ENCODE measurements around the gene SYT3. TPM values are rescaled to one million over a fixed set of nuclear protein-coding genes. Genes with fewer than 3 reads are reported as not detected.

SYT3 gene
- total RNA-seq, 6 donors from 2014 or later: 0.67 to 3.6 (median 1.4) TPM; not detected in 1

DNA sequence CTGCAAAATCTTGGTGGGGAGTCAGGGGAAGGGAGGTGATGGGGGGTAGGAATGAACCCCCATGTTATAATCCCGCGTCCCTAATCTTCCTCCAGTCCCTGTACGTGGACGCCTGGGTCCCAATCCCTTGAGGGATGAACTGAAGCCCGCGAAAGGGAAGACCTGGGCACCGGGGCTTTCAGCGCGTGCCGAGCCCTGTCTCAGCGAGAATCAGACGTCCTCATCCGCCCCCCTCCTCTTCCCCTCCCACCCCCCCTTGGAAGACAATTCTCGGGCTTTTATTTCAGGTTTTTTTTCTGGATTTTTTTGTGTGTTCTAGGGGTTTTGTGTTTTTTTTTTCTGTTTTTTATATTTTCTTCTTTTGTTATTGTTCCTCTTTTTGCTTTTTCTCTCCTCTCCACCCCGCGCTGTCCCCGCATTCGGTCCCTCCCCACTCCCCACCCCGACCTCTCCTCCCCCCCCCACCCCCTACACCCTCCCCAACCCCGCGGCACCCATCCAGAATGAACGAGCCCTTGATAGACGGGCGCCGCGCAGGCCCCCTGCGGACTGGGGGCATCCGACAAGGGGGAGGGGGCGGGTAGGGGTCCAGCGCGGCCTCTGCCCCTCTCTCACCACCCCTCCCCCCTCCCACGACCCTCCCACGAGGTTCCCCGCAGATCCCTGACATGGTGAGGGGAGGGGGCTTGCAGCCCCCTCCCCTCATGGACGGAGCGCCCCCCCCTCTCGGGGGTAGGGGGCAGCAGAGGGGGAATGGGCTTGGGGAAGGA is 19.8 kb upstream of the SYT3 start:
- TF ChIP-seq POLR2AphosphoS5 (IDR thresholded peaks at IDR 0.05) (no peak), EP300 (IDR thresholded peaks at IDR 0.05) (no peak)
- Histone ChIP-seq H3K4me3 (peak overlapping the region in 2 of 4 donors; percentile 28 to 47), H3K36me3 (no peaks in the 10 kb centered on the region), H3K4me1 (peaks cover 8 to 22% (median 13%) of the 10 kb centered on the region in 4 donors), H3K27me3 (peaks cover 0 to 26% (median 10%) of the 10 kb centered on the region in 4 donors), H3K27ac (no peak overlapping the region), H3K9me3 (peaks cover 0 to 7% (median 3%) of the 10 kb centered on the region in 4 donors)
- ATAC-seq (ENCODE audit: low FRiP score in 2 of 2): no peak
- DNase-seq: no peak
- WGBS, 2 donors: 2 to 7% methylated on average over 23 to 28 of the region's 37 CpGs

DNA sequence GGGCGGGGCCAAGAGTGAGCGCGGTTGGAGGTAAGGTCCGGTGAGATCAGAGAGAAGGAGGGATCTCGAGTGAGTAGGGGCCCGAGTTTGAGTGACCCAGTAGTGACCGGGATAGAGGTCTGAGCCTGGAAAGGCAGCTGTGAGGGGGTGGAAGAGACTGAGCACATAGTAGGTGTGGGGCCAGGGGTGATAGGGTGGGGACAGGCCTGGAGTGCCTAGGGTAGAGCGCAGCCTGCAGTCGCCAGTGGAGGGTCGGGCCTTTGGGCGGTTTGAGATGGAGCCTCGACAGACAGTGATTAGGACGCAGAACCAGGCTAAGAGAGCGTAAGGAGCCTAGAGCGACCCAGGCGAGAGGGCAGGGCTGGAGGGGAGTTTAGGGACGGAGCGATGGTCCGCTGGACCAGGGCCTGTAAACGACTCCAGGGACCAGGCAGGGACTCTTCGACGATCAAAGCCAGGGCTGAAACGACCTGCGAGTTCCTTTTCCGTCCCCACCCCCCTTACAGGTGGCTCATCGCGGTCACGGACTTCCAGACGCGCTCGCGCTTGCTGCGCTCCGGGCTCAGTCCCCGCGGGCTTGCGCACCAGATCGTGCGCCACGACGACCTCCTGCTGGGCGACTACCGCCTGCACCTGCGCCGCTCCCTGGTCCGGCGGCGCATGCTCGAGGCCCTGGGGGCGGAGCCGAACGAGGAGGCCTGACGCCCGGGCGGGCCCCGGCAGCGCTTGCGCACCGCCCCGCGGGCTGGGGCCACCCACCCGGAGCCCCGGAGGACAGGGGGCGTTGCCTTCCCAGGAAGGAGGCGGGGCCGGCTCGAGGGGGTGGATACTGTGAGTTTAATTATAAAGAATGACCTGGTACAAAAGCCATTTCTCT is 19.0 kb upstream of the SYT3 start:
- Histone ChIP-seq H3K27me3 (peaks cover 0 to 26% (median 10%) of the 10 kb centered on the region in 4 donors), H3K4me1 (peaks cover 8 to 22% (median 13%) of the 10 kb centered on the region in 4 donors), H3K4me3 (peak overlapping the region in 3 of 4 donors; percentile 28 to 47 (median 37)), H3K36me3 (no peaks in the 10 kb centered on the region), H3K9me3 (peaks cover 0 to 7% (median 3%) of the 10 kb centered on the region in 4 donors), H3K27ac (peak overlapping the region; percentile 54 to 81 (median 58))
- 2 to 7% methylated on average over 29 to 31 of the region's 67 CpGs for WGBS, 2 donors
- TF ChIP-seq EP300 (IDR thresholded peaks at IDR 0.05) (no peak), POLR2AphosphoS5 (IDR thresholded peaks at IDR 0.05) (peak in 1 of 2 donors; percentile 37), POLR2A (IDR thresholded peaks at IDR 0.05) (peak in 2 of 4 donors; percentile 58 to 63)
- TF ChIP-seq, protein P1, sequence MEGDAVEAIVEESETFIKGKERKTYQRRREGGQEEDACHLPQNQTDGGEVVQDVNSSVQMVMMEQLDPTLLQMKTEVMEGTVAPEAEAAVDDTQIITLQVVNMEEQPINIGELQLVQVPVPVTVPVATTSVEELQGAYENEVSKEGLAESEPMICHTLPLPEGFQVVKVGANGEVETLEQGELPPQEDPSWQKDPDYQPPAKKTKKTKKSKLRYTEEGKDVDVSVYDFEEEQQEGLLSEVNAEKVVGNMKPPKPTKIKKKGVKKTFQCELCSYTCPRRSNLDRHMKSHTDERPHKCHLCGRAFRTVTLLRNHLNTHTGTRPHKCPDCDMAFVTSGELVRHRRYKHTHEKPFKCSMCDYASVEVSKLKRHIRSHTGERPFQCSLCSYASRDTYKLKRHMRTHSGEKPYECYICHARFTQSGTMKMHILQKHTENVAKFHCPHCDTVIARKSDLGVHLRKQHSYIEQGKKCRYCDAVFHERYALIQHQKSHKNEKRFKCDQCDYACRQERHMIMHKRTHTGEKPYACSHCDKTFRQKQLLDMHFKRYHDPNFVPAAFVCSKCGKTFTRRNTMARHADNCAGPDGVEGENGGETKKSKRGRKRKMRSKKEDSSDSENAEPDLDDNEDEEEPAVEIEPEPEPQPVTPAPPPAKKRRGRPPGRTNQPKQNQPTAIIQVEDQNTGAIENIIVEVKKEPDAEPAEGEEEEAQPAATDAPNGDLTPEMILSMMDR (IDR thresholded peaks at IDR 0.05): peak in 1 of 6 experiments; percentile 47
- peak; percentile 44 to 81 for ATAC-seq (ENCODE audit: low FRiP score in 2 of 2)
- peak; percentile 80 to 92 for DNase-seq

DNA sequence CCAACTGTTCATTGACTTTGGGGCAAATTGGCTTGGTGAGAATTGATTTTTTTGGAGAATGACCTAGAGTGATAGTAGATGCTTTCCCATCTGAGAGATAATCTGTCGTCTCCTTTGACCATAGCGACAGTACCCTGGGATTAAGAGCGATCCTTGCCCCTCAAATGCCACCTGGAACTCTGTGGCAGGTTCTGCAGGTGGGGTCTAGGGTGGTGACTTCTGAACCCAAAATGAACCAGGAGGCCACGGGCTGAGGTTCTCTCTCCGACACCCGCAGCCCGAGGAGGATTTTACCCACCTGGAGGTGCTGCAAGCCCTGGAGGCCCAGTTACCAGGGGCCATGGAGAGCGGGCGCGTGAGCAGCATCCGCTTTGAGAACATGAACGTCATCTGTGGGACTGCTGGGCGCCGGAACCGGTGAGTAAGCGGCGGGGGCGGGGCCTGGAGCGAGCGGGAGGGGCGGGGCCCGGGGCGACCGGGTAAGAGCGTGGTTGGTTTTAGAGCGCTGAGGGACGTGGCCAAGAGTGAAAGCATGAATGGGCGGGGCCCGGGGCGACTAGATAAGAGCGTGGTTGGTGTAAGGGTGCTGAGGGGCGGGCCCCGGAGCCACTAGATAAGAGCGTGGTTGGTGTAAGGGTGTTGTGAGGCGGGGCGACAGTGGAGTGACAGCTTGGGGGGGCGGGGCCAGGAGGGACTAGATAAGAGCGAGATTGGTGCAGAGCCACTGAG is 18.2 kb upstream of the SYT3 start:
- Histone ChIP-seq H3K27me3 (peaks cover 0 to 26% (median 10%) of the 10 kb centered on the region in 4 donors), H3K4me1 (peaks cover 8 to 22% (median 13%) of the 10 kb centered on the region in 4 donors), H3K27ac (peak overlapping the region in 1 of 4 donors; percentile 81), H3K9me3 (peaks cover 0 to 7% (median 3%) of the 10 kb centered on the region in 4 donors), H3K36me3 (no peaks in the 10 kb centered on the region), H3K4me3 (peak overlapping the region in 3 of 4 donors; percentile 28 to 47 (median 37))
- ATAC-seq (ENCODE audit: low FRiP score in 2 of 2) (peak; percentile 91 to 92), DNase-seq (peak; percentile 95)
- TF ChIP-seq EP300 (IDR thresholded peaks at IDR 0.05): no peak
- peak in 1 of 4 donors; percentile 3 for TF ChIP-seq POLR2A (IDR thresholded peaks at IDR 0.05)
- 4 to 5% methylated on average over 17 to 31 of the region's 38 CpGs for WGBS, 2 donors

GRCh38 chr19:50657222-50657669 is 17.6 kb upstream of the SYT3 start:
- no peak for TF ChIP-seq POLR2AphosphoS5 (IDR thresholded peaks at IDR 0.05)
- TF ChIP-seq POLR2A (IDR thresholded peaks at IDR 0.05): no peak
- TF ChIP-seq, protein P1 (IDR thresholded peaks at IDR 0.05): no peak
- TF ChIP-seq EP300 (IDR thresholded peaks at IDR 0.05): no peak
- 60 to 61% methylated on average over 6 of the region's 6 CpGs for WGBS, 2 donors

GRCh38 chr19:50654882-50655281 is 15.2 kb upstream of the SYT3 start:
- H3K4me3 ChIP-seq: no peak overlapping the region
- TF ChIP-seq EP300 (IDR thresholded peaks at IDR 0.05): no peak
- no peak for TF ChIP-seq POLR2AphosphoS5 (IDR thresholded peaks at IDR 0.05)
- no peak for TF ChIP-seq POLR2A (IDR thresholded peaks at IDR 0.05)
- peaks cover 8 to 22% (median 13%) of the 10 kb centered on the region in 4 donors for H3K4me1 ChIP-seq
- H3K27me3 ChIP-seq: peaks cover 0 to 18% (median 8%) of the 10 kb centered on the region in 4 donors
- no peaks in the 10 kb centered on the region for H3K36me3 ChIP-seq
- DNase-seq: no peak
- H3K9me3 ChIP-seq: peaks cover 0 to 7% (median 3%) of the 10 kb centered on the region in 4 donors
- no peak for ATAC-seq (ENCODE audit: low FRiP score in 2 of 2)
- H3K27ac ChIP-seq: no peak overlapping the region

More at GRCh38 chr19:50657222-50657669, 17.6 kb upstream of the SYT3 start:
- H3K36me3 ChIP-seq: no peaks in the 10 kb centered on the region
- no peak for ATAC-seq (ENCODE audit: low FRiP score in 2 of 2)
- no peak overlapping the region for H3K27ac ChIP-seq
- no peak for DNase-seq
- peaks cover 0 to 26% (median 10%) of the 10 kb centered on the region in 4 donors for H3K27me3 ChIP-seq
- peaks cover 8 to 22% (median 13%) of the 10 kb centered on the region in 4 donors for H3K4me1 ChIP-seq
- H3K4me3 ChIP-seq: no peak overlapping the region
- H3K9me3 ChIP-seq: peaks cover 0 to 7% (median 3%) of the 10 kb centered on the region in 4 donors

All from upper lobe of left lung (tissue), 6 donors.